HUES48 (cell line): ENCODE measurements around the gene RDH13.
A peak's percentile ranks its signal among the peaks of the same experiment; 100 is the strongest.
"Not testable (repeated sequence)": the region's sequence is repeated elsewhere in the genome, so short reads cannot be mapped to it uniquely, and the experiment has no call there.

Experiments used
- H3K27ac ChIP-seq: one replicate; pipeline ENCODE4 v1.7.0; 2013; ENCODE audit warnings: low read depth, low read length, inconsistent platforms
- H3K27me3 ChIP-seq: 2 replicates; pipeline ENCODE4 v1.6.1; 2013; ENCODE audit warnings: mild to moderate bottlenecking, low read length; ENCODE audit not compliant: control insufficient read depth, insufficient read depth
- H3K36me3 ChIP-seq: 2 replicates; pipeline ENCODE4 v1.6.1; 2013; ENCODE audit warnings: low read length; ENCODE audit not compliant: control insufficient read depth, insufficient read depth
- H3K4me1 ChIP-seq: 2 replicates; pipeline ENCODE4 v1.6.1; 2013; ENCODE audit warnings: mild to moderate bottlenecking, low read length; ENCODE audit not compliant: control insufficient read depth, insufficient read depth
- H3K4me3 ChIP-seq: 2 replicates; pipeline ENCODE4 v1.5.1; 2013; ENCODE audit warnings: mild to moderate bottlenecking, low read depth, low read length
- H3K9ac ChIP-seq: 2 replicates; pipeline ENCODE4 v1.6.1; 2013; ENCODE audit warnings: mild to moderate bottlenecking, low read depth, low read length, moderate library complexity
- H3K9me3 ChIP-seq: 2 replicates; pipeline ENCODE4 v1.6.1; 2013; ENCODE audit warnings: low read length; ENCODE audit not compliant: control insufficient read depth, insufficient read depth

Gene RDH13

GRCh38 chr19:55007537-55007936 is 55.4 kb downstream of the RDH13 start:
- Histone ChIP-seq H3K9ac (peak overlapping the region; percentile 44; the same call in 1 of the 2 replicates), H3K4me3 (peak overlapping the region; percentile 91), H3K36me3 (peaks cover 16% of the 10 kb centered on the region)
- H3K27me3 ChIP-seq, H3K4me1 ChIP-seq, H3K27ac ChIP-seq, H3K9me3 ChIP-seq: not testable (repeated sequence)

- H3K4me3 ChIP-seq: peak overlapping the region; percentile 91
- H3K9ac ChIP-seq: peak overlapping the region; percentile 70
- peak overlapping the region; percentile 91 for H3K27ac ChIP-seq
These were observed 56.2 kb downstream of the RDH13 start for GRCh38 chr19:55006795-55007194.

GRCh38 chr19:55005684-55006488 is 57.1 kb downstream of the RDH13 start:
- Histone ChIP-seq H3K27me3 (no peaks in the 10 kb centered on the region), H3K4me1 (0 out of 2 replicates have a peak, but pooled peaks cover 3% of the 10 kb centered on the region), H3K9me3 (no peaks in the 10 kb centered on the region), H3K36me3 (peaks cover 32% of the 10 kb centered on the region), H3K9ac (peak overlapping the region; percentile 70), H3K27ac (peak overlapping the region; percentile 91), H3K4me3 (peak overlapping the region; percentile 91)

More at GRCh38 chr19:55006795-55007194, 56.2 kb downstream of the RDH13 start:
- H3K27me3 ChIP-seq, H3K4me1 ChIP-seq, H3K9me3 ChIP-seq: not testable (repeated sequence)
- peaks cover 23% of the 10 kb centered on the region for H3K36me3 ChIP-seq

- Histone ChIP-seq H3K27ac (no peak overlapping the region), H3K9me3 (no peaks in the 10 kb centered on the region), H3K9ac (no peak overlapping the region), H3K4me3 (no peak overlapping the region), H3K27me3 (no peaks in the 10 kb centered on the region), H3K4me1 (no peaks in the 10 kb centered on the region), H3K36me3 (peaks cover 74% of the 10 kb centered on the region)
These were observed 62.2 kb downstream of the RDH13 start for GRCh38 chr19:55000761-55001160.

- peaks cover 90% of the 10 kb centered on the region for H3K36me3 ChIP-seq
- not testable (repeated sequence) for H3K27ac ChIP-seq
These were observed 64.2 kb downstream of the RDH13 start for GRCh38 chr19:54998751-54999239.

GRCh38 chr19:54995561-54995960 is 67.4 kb downstream of the RDH13 start:
- no peaks in the 10 kb centered on the region for H3K9me3 ChIP-seq
- H3K27me3 ChIP-seq: no peaks in the 10 kb centered on the region
- H3K27ac ChIP-seq: no peak overlapping the region
- H3K36me3 ChIP-seq: peaks cover 89% of the 10 kb centered on the region
- no peaks in the 10 kb centered on the region for H3K4me1 ChIP-seq
- H3K9ac ChIP-seq: no peak overlapping the region
- H3K4me3 ChIP-seq: no peak overlapping the region

More at GRCh38 chr19:54998751-54999239, 64.2 kb downstream of the RDH13 start:
- H3K9ac ChIP-seq, H3K9me3 ChIP-seq, H3K4me3 ChIP-seq, H3K27me3 ChIP-seq, H3K4me1 ChIP-seq: not testable (repeated sequence)
